ENCODE results near the gene RPL35. TPM values are rescaled to one million over a fixed set of nuclear protein-coding genes. Genes with fewer than 3 reads are reported as not detected.
"Not testable (repeated sequence)": the region's sequence is repeated elsewhere in the genome, so short reads cannot be mapped to it uniquely, and the experiment has no call there.

The RPL35 gene
- total and polyA plus RNA-seq, 4 experiments from 2014 or later: 1,440 to 2,014 (median 1,734) TPM

DNA sequence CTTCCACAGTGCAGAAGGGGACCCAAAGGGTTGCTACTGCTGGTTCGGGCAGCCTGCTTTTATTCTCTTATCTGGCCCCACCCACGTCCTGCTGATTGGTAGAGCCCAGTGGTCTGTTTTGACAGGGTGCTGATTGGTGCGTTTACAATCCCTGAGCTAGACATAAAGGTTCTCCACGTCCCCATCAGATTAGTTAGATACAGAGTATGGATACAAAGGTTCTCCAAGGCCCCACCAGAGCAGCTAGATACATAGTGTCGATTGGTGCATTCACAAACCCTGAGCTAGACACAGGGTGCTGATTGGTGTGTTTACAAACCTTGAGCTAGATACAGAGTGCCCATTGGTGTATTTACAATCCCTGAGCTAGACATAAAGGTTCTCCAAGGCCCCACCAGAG is 23.6 kb downstream of the RPL35 start:
- POLR2A ChIA-PET (ENCODE audit: partially characterized antibody); H3K4me3 Mint-ChIP-seq; H3K36me3 ChIP-seq (ENCODE audit: insufficient read depth, low read length); H3K27ac ChIP-seq (ENCODE audit: low read depth, low read length); H3K9me3 ChIP-seq (ENCODE audit: control insufficient read depth in 1 of 2, low read length in 2 of 2); H3K4me1 ChIP-seq (ENCODE audit: insufficient read depth, low read length); intact Hi-C loops (cut with micrococcal nuclease); H3K9me3 Mint-ChIP-seq; H3K27ac Mint-ChIP-seq; H3K4me1 Mint-ChIP-seq; H3K27me3 ChIP-seq (ENCODE audit: insufficient read depth, low read length); H3K4me3 ChIP-seq (ENCODE audit: low read length in 2 of 2); DNase-seq; H3K36me3 Mint-ChIP-seq: not testable (repeated sequence)
- peaks cover 15 to 20% of the 10 kb centered on the region in 2 donors for H3K27me3 Mint-ChIP-seq
- CTCF ChIA-PET (ENCODE audit: partially characterized antibody): interaction anchor here (1.3 to 1.4 kb wide), 2 partner anchors 16 to 63 kb away, joined by 3 to 4 read pairs; no protein-coding TSS in a partner anchor

DNA sequence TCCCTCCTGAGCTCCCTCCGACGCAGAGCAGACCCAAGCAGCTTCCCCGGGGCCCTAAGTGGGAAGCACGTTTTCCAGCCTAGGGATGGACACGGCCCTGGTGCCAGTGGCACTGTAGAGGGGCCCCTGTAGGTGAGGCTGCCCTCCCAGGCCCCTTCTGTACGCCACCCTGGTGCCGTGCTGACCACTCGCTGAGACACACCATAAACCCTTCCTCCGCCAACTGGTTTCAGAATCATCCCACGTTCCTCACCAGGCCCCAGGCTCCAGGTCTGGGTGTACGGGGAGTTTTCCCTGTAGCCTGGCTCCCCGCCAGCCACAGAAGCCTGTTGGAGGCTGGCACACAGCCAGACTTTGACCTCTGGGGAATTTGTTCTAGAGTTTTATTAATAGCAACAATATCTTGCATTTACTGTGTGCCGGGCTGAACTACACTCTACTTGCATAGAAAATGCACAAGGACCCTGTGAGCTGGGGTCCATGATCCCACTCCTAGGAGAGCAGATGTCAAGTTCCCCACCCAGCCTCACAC is 26.7 kb downstream of the RPL35 start:
- no peaks in the 10 kb centered on the region for H3K36me3 Mint-ChIP-seq
- no peaks in the 10 kb centered on the region for H3K9me3 Mint-ChIP-seq
- H3K4me1 Mint-ChIP-seq: peaks cover 0 to 8% (median 0%) of the 10 kb centered on the region in 4 donors
- no peak overlapping the region for H3K4me3 ChIP-seq (ENCODE audit: low read length in 2 of 2)
- H3K9me3 ChIP-seq (ENCODE audit: control insufficient read depth in 1 of 2, low read length in 2 of 2): no peaks in the 10 kb centered on the region
- H3K27me3 Mint-ChIP-seq: peaks cover 15 to 24% of the 10 kb centered on the region in 2 donors
- no peak overlapping the region for H3K4me3 Mint-ChIP-seq
- peaks cover 4% of the 10 kb centered on the region for H3K27me3 ChIP-seq (ENCODE audit: insufficient read depth, low read length)
- no peaks in the 10 kb centered on the region for H3K4me1 ChIP-seq (ENCODE audit: insufficient read depth, low read length)
- no peaks in the 10 kb centered on the region for H3K36me3 ChIP-seq (ENCODE audit: insufficient read depth, low read length)
- DNase-seq: no peak
- ChIA-PET POLR2A (ENCODE audit: partially characterized antibody) (no interaction called here), CTCF (ENCODE audit: partially characterized antibody) (interaction anchor here (1.1 kb wide), 1 partner anchor 17 kb away, joined by 3 read pairs; no protein-coding TSS in a partner anchor)
- intact Hi-C loops (cut with micrococcal nuclease): no loop called here
- no peak overlapping the region for H3K27ac Mint-ChIP-seq
- no peak overlapping the region for H3K27ac ChIP-seq (ENCODE audit: low read depth, low read length)

GRCh38 chr9:124834591-124834990 is 27.2 kb downstream of the RPL35 start:
- Mint-ChIP-seq H3K9me3 (no peaks in the 10 kb centered on the region), H3K27me3 (peaks cover 15 to 24% of the 10 kb centered on the region in 2 donors), H3K4me3 (no peak overlapping the region), H3K4me1 (peaks cover 0 to 8% (median 0%) of the 10 kb centered on the region in 4 donors), H3K36me3 (no peaks in the 10 kb centered on the region), H3K27ac (no peak overlapping the region)
- no peaks in the 10 kb centered on the region for H3K9me3 ChIP-seq (ENCODE audit: control insufficient read depth in 1 of 2, low read length in 2 of 2)
- CTCF ChIA-PET (ENCODE audit: partially characterized antibody): interaction anchor here (1.1 kb wide), 1 partner anchor 18 kb away, joined by 3 read pairs; no protein-coding TSS in a partner anchor
- DNase-seq: no peak
- no peak overlapping the region for H3K4me3 ChIP-seq (ENCODE audit: low read length in 2 of 2)
- POLR2A ChIA-PET (ENCODE audit: partially characterized antibody): no interaction called here
- peaks cover 2% of the 10 kb centered on the region for H3K27me3 ChIP-seq (ENCODE audit: insufficient read depth, low read length)
- H3K4me1 ChIP-seq (ENCODE audit: insufficient read depth, low read length): no peaks in the 10 kb centered on the region
- H3K27ac ChIP-seq (ENCODE audit: low read depth, low read length): no peak overlapping the region
- H3K36me3 ChIP-seq (ENCODE audit: insufficient read depth, low read length): no peaks in the 10 kb centered on the region
- intact Hi-C loops (cut with micrococcal nuclease): no loop called here

- no peaks in the 10 kb centered on the region for H3K36me3 ChIP-seq (ENCODE audit: insufficient read depth, low read length)
- Mint-ChIP-seq H3K36me3 (no peaks in the 10 kb centered on the region), H3K27ac (no peak overlapping the region), H3K27me3 (peaks cover 3 to 14% of the 10 kb centered on the region in 2 donors), H3K4me3 (no peak overlapping the region), H3K4me1 (no peaks in the 10 kb centered on the region), H3K9me3 (no peaks in the 10 kb centered on the region)
- intact Hi-C loops (cut with micrococcal nuclease): no loop called here
- H3K4me1 ChIP-seq (ENCODE audit: insufficient read depth, low read length): no peaks in the 10 kb centered on the region
- no peak overlapping the region for H3K4me3 ChIP-seq (ENCODE audit: low read length in 2 of 2)
- ChIA-PET POLR2A (ENCODE audit: partially characterized antibody) (no interaction called here), CTCF (ENCODE audit: partially characterized antibody) (no interaction called here)
- H3K27ac ChIP-seq (ENCODE audit: low read depth, low read length): no peak overlapping the region
- DNase-seq: no peak
- no peaks in the 10 kb centered on the region for H3K9me3 ChIP-seq (ENCODE audit: control insufficient read depth in 1 of 2, low read length in 2 of 2)
- H3K27me3 ChIP-seq (ENCODE audit: insufficient read depth, low read length): no peaks in the 10 kb centered on the region
These were observed 30.0 kb downstream of the RPL35 start for GRCh38 chr9:124831642-124832364.

- Mint-ChIP-seq H3K36me3 (no peaks in the 10 kb centered on the region), H3K27me3 (peaks cover 0 to 12% of the 10 kb centered on the region in 2 donors), H3K27ac (no peak overlapping the region), H3K4me3 (no peak overlapping the region), H3K9me3 (no peaks in the 10 kb centered on the region), H3K4me1 (no peaks in the 10 kb centered on the region)
- ChIA-PET POLR2A (ENCODE audit: partially characterized antibody) (no interaction called here), CTCF (ENCODE audit: partially characterized antibody) (no interaction called here)
- Histone ChIP-seq H3K36me3 (ENCODE audit: insufficient read depth, low read length) (no peaks in the 10 kb centered on the region), H3K27ac (ENCODE audit: low read depth, low read length) (no peak overlapping the region), H3K4me3 (ENCODE audit: low read length in 2 of 2) (no peak overlapping the region), H3K9me3 (ENCODE audit: control insufficient read depth in 1 of 2, low read length in 2 of 2) (no peaks in the 10 kb centered on the region), H3K27me3 (ENCODE audit: insufficient read depth, low read length) (no peaks in the 10 kb centered on the region), H3K4me1 (ENCODE audit: insufficient read depth, low read length) (no peaks in the 10 kb centered on the region)
- intact Hi-C loops (cut with micrococcal nuclease): no loop called here
- DNase-seq: no peak
These were observed 31.2 kb downstream of the RPL35 start for GRCh38 chr9:124830593-124830992.

DNA sequence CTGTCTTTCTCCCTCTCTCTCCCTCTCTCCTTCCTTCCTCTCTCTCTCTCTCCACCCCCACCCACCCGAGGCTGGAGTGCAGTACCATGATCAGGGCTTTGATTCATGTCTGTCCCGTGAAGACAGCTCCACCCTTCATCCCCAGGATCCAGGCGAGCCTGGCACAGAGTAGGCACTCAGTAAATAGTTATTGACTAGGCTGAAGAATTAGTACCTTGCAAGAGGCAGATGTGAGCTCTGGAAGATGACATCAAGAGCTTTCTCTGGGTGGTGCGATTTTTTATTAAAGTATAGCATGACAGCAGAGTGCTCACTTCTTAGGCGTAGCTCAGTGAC is 32.5 kb downstream of the RPL35 start:
- no peak overlapping the region for H3K27ac ChIP-seq (ENCODE audit: low read depth, low read length)
- H3K36me3 ChIP-seq (ENCODE audit: insufficient read depth, low read length): no peaks in the 10 kb centered on the region
- Mint-ChIP-seq H3K36me3 (no peaks in the 10 kb centered on the region), H3K4me3 (no peak overlapping the region), H3K27me3 (peaks cover 0 to 3% of the 10 kb centered on the region in 2 donors), H3K27ac (peak overlapping the region in 1 of 7 donors; percentile 57), H3K9me3 (no peaks in the 10 kb centered on the region), H3K4me1 (no peaks in the 10 kb centered on the region)
- POLR2A ChIA-PET (ENCODE audit: partially characterized antibody): no interaction called here
- no peak for DNase-seq
- H3K27me3 ChIP-seq (ENCODE audit: insufficient read depth, low read length): no peaks in the 10 kb centered on the region
- H3K4me1 ChIP-seq (ENCODE audit: insufficient read depth, low read length): no peaks in the 10 kb centered on the region
- CTCF ChIA-PET (ENCODE audit: partially characterized antibody): no interaction called here
- intact Hi-C loops (cut with micrococcal nuclease): no loop called here
- no peak overlapping the region for H3K4me3 ChIP-seq (ENCODE audit: low read length in 2 of 2)
- H3K9me3 ChIP-seq (ENCODE audit: control insufficient read depth in 1 of 2, low read length in 2 of 2): no peaks in the 10 kb centered on the region

GRCh38 chr9:124828489-124829333 is 33.0 kb downstream of the RPL35 start:
- DNase-seq: no peak
- Mint-ChIP-seq H3K9me3 (no peaks in the 10 kb centered on the region), H3K27ac (peak overlapping the region in 2 of 7 donors; percentile 57 to 72), H3K27me3 (peaks cover 0 to 3% of the 10 kb centered on the region in 2 donors), H3K4me3 (no peak overlapping the region), H3K36me3 (no peaks in the 10 kb centered on the region), H3K4me1 (no peaks in the 10 kb centered on the region)
- H3K36me3 ChIP-seq (ENCODE audit: insufficient read depth, low read length): no peaks in the 10 kb centered on the region
- intact Hi-C loops (cut with micrococcal nuclease): no loop called here
- H3K9me3 ChIP-seq (ENCODE audit: control insufficient read depth in 1 of 2, low read length in 2 of 2): no peaks in the 10 kb centered on the region
- no peak overlapping the region for H3K27ac ChIP-seq (ENCODE audit: low read depth, low read length)
- POLR2A ChIA-PET (ENCODE audit: partially characterized antibody): no interaction called here
- H3K4me1 ChIP-seq (ENCODE audit: insufficient read depth, low read length): no peaks in the 10 kb centered on the region
- CTCF ChIA-PET (ENCODE audit: partially characterized antibody): interaction anchor here (0.9 kb wide), 1 partner anchor 22 kb away, joined by 3 read pairs; no protein-coding TSS in a partner anchor
- no peaks in the 10 kb centered on the region for H3K27me3 ChIP-seq (ENCODE audit: insufficient read depth, low read length)
- H3K4me3 ChIP-seq (ENCODE audit: low read length in 2 of 2): no peak overlapping the region
